HG03575 (cell line): Measurements from ENCODE around the gene WNT11.

Experiments
- ATAC-seq: cut with Tn5 transposase; IDR thresholded peaks from one replicate; pipeline ENCODE4 v1.9.1; 2021; ENCODE audit not compliant: unreplicated experiment, insufficient number of reproducible peaks, low FRiP score; ENCODE audit errors: extremely low read depth

The WNT11 gene

GRCh38 chr11:76148231-76148630 lies 58.1 kb downstream of the WNT11 start:
- ATAC-seq = no peak

- ATAC-seq = no peak
Measured at GRCh38 chr11:76147106-76147740, 59.1 kb downstream of the WNT11 start.

- ATAC-seq = no peak
Measured at GRCh38 chr11:76143274-76143673, 63.0 kb downstream of the WNT11 start.

DNA sequence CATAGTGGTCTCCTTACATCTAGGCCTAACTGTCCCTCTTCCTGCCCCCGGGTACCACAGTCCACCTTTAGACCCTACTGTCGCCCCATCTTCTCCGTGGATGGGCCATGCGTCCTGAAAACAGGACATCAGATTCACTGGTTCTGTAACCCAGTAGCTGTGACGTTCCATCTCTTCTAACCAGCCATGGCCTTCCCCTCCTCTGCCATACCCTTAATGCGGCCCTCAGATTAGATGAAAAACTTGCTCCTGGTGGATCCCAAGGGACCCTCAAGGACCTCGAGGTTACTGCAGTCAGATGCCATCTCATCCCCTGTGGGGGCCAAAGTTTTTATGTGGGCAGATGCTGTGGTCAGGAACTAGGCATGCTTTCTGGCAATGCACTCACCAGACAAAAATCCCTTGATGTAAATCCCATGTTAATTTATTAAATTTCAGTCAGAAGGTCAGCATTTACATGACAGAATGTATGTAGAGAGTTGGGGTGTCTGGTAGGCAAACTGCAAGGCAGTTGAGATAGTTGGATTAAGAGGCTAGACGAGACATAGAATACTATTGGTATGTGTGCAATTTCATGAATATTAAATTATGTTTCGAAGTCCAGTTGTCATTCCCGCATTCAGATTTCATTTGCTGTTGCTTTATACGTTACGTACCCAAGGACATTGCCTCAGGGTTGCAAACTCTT lies 64.3 kb downstream of the WNT11 start:
- ATAC-seq = no peak

- no peak for ATAC-seq
Measured at GRCh38 chr11:76140912-76141574, 65.3 kb downstream of the WNT11 start.

DNA sequence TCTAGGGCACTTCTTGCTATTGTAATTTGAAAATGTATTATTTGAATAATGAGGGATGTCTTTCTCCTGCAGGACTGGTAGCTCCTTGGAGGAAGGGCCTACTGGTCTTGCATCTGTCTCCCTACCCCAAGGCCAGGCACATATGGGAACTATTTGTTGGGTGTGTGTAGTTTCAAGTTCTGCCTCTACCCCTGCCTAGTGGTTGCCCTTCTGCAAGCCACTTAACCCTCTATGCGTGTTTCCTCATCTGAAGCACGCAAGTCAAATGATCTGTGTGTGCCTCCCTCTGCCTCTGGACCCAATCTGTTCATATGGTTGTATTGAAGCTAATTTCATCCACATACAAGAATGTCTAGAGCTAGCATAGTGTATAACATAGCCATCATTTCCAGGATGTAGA lies 67.0 kb downstream of the WNT11 start:
- no peak for ATAC-seq
